Mesodermal cell (in vitro differentiated cells): ENCODE data around the gene C11orf21.

Source experiments
- H3K27ac ChIP-seq: 2 replicates; pipeline ENCODE4 v1.7.0; 2013; ENCODE audit warnings: mild to moderate bottlenecking, low read depth, low read length, moderate library complexity; ENCODE audit not compliant: severe bottlenecking
- H3K36me3 ChIP-seq: 2 replicates; pipeline ENCODE4 v1.7.1; 2013; ENCODE audit warnings: mild to moderate bottlenecking, low read length, moderate library complexity; ENCODE audit not compliant: control insufficient read depth, insufficient read depth
- H3K4me1 ChIP-seq: one replicate; pipeline ENCODE4 v1.7.1; 2013; ENCODE audit warnings: mild to moderate bottlenecking, low read length; ENCODE audit not compliant: insufficient read depth, control insufficient read depth, poor library complexity, severe bottlenecking
- H3K4me3 ChIP-seq: 2 replicates; pipeline ENCODE4 v1.7.0; 2013; ENCODE audit warnings: low read length, control low read depth, mild to moderate bottlenecking; ENCODE audit not compliant: insufficient read depth, poor library complexity, severe bottlenecking; ENCODE audit errors: extremely low read depth
- H3K9me3 ChIP-seq: 2 replicates; pipeline ENCODE4 v1.7.1; 2013; ENCODE audit warnings: mild to moderate bottlenecking, low read length, moderate library complexity; ENCODE audit not compliant: control insufficient read depth
- WGBS, 2 experiments: methylation state at CpG; one replicate each; pipeline ENCODE4 v1.1.5; 2013; ENCODE audit warnings: missing lambda C conversion rate in 2 of 2; ENCODE audit not compliant: insufficient coverage in 2 of 2; 5-methylcytosine and 5-hydroxymethylcytosine counted together

C11orf21 gene

GRCh38 chr11:2251138-2251537, 50.6 kb downstream of the C11orf21 start:
- no peak overlapping the region for H3K27ac ChIP-seq
- no peaks in the 10 kb centered on the region for H3K4me1 ChIP-seq
- H3K9me3 ChIP-seq = peaks cover 3% of the 10 kb centered on the region
- no peaks in the 10 kb centered on the region for H3K36me3 ChIP-seq
- H3K4me3 ChIP-seq = no peak overlapping the region
- WGBS, 2 experiments = 60 to 81% methylated on average over 1 to 6 of the region's 6 CpGs

GRCh38 chr11:2250485-2250884, 51.2 kb downstream of the C11orf21 start:
- no peak overlapping the region for H3K4me3 ChIP-seq
- peaks cover 3% of the 10 kb centered on the region for H3K9me3 ChIP-seq
- H3K36me3 ChIP-seq = no peaks in the 10 kb centered on the region
- 80 to 93% methylated on average over 5 to 7 of the region's 8 CpGs for WGBS, 2 experiments
- no peak overlapping the region for H3K27ac ChIP-seq
- no peaks in the 10 kb centered on the region for H3K4me1 ChIP-seq

- H3K4me1 ChIP-seq = no peaks in the 10 kb centered on the region
- WGBS, 2 experiments = 93 to 96% methylated on average over 6 to 7 of the region's 9 CpGs
- no peak overlapping the region for H3K27ac ChIP-seq
- H3K4me3 ChIP-seq = no peak overlapping the region
- H3K36me3 ChIP-seq = no peaks in the 10 kb centered on the region
- peaks cover 3% of the 10 kb centered on the region for H3K9me3 ChIP-seq
These were observed 51.7 kb downstream of the C11orf21 start for GRCh38 chr11:2250041-2250440.

GRCh38 chr11:2249189-2249916, 52.4 kb downstream of the C11orf21 start:
- Histone ChIP-seq H3K27ac (no peak overlapping the region), H3K4me3 (no peak overlapping the region), H3K9me3 (no peaks in the 10 kb centered on the region), H3K36me3 (no peaks in the 10 kb centered on the region), H3K4me1 (no peaks in the 10 kb centered on the region)
- 82 to 94% methylated on average over 2 to 13 of the region's 20 CpGs for WGBS, 2 experiments

- 88 to 93% methylated on average over 7 of the region's 7 CpGs for WGBS, 2 experiments
- no peaks in the 10 kb centered on the region for H3K36me3 ChIP-seq
- H3K4me3 ChIP-seq = no peak overlapping the region
- H3K4me1 ChIP-seq = no peaks in the 10 kb centered on the region
- no peaks in the 10 kb centered on the region for H3K9me3 ChIP-seq
- no peak overlapping the region for H3K27ac ChIP-seq
These were observed 53.0 kb downstream of the C11orf21 start for GRCh38 chr11:2248762-2249161.

- Histone ChIP-seq H3K27ac (no peak overlapping the region), H3K36me3 (no peaks in the 10 kb centered on the region), H3K9me3 (no peaks in the 10 kb centered on the region), H3K4me1 (no peaks in the 10 kb centered on the region), H3K4me3 (no peak overlapping the region)
- WGBS, 2 experiments = 92 to 95% methylated on average over 6 to 11 of the region's 11 CpGs
These were observed 53.5 kb downstream of the C11orf21 start for GRCh38 chr11:2248242-2248641.

GRCh38 chr11:2247496-2247895, 54.2 kb downstream of the C11orf21 start:
- no peaks in the 10 kb centered on the region for H3K4me1 ChIP-seq
- 78 to 95% methylated on average over 3 to 6 of the region's 7 CpGs for WGBS, 2 experiments
- no peak overlapping the region for H3K27ac ChIP-seq
- H3K9me3 ChIP-seq = no peaks in the 10 kb centered on the region
- H3K36me3 ChIP-seq = no peaks in the 10 kb centered on the region
- no peak overlapping the region for H3K4me3 ChIP-seq
